Activated T-cell treated with anti-CD3 and anti-CD28 coated beads, Interleukin-2, amount 50 U/mL, for 4 hours (primary cell): ENCODE results near the gene MMP7. TPM values are rescaled to one million over a fixed set of nuclear protein-coding genes. Genes with fewer than 3 reads are reported as not detected.
"Not testable (repeated sequence)": the region's sequence is repeated elsewhere in the genome, so short reads cannot be mapped to it uniquely, and the experiment has no call there.

Experiments
- ATAC-seq, 2 donors: fragments of 200-7000 bp; cut with Tn5 transposase; one replicate each; pipeline ENCODE4 v1.10.0; 2021
- DNase-seq: peaks from one replicate; pipeline ENCODE4 v3.0.0-alpha.2; 2020
- H3K27me3 Mint-ChIP-seq: one replicate; pipeline ENCODE4 v1.8.0; 2021; ENCODE audit warnings: low read depth, mixed read lengths
- H3K36me3 Mint-ChIP-seq: one replicate; pipeline ENCODE4 v1.8.0; 2022; ENCODE audit warnings: mixed read lengths; ENCODE audit not compliant: insufficient read depth
- H3K4me1 Mint-ChIP-seq: one replicate; pipeline ENCODE4 v1.8.0; 2021; ENCODE audit warnings: low read depth, mixed read lengths
- H3K4me3 Mint-ChIP-seq: one replicate; pipeline ENCODE4 v1.8.0; 2021; ENCODE audit warnings: mild to moderate bottlenecking, moderate library complexity, mixed read lengths
- H3K9me3 Mint-ChIP-seq: one replicate; pipeline ENCODE4 v1.8.0; 2021; ENCODE audit warnings: mixed read lengths
- total RNA-seq, 3 donors: library from RNA; stranded (reverse); gene quantifications; one replicate each; pipeline ENCODE4 v1.2.1, GENCODE V29; 2021

The MMP7 gene
- total RNA-seq, 3 donors from 2014 or later: 0.19 to 0.53 (median 0.47) TPM

GRCh38 chr11:102522312-102523188 is 8.0 kb downstream of the MMP7 start:
- H3K4me3 Mint-ChIP-seq: no peak overlapping the region
- H3K9me3 Mint-ChIP-seq: no peaks in the 10 kb centered on the region
- peaks cover 5% of the 10 kb centered on the region for H3K4me1 Mint-ChIP-seq
- ATAC-seq (no peak), DNase-seq (no peak)
- no peaks in the 10 kb centered on the region for H3K36me3 Mint-ChIP-seq
- peaks cover 25% of the 10 kb centered on the region for H3K27me3 Mint-ChIP-seq

DNA sequence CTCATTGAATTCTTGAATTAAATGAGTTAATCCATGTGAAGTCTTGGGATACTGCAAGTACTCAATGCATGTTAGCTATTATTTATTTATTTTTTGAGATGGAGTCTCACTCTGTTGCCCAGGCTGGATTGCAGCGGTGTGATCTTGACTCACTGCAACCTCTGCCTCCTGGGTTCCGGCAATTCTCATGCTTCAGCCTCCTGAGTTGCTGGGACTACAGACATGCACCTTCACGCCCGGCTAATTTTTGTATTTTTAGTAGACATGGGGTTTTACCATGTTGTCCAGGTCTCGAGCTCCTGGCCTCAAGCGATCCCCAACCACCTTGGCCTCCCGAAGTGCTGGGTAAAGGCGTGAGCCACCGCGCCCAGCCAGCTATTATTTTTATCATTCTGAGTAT is 9.4 kb downstream of the MMP7 start:
- Mint-ChIP-seq H3K27me3 (peaks cover 25% of the 10 kb centered on the region), H3K36me3 (no peaks in the 10 kb centered on the region), H3K9me3 (no peaks in the 10 kb centered on the region), H3K4me1 (peaks cover 4% of the 10 kb centered on the region), H3K4me3 (no peak overlapping the region)
- ATAC-seq (no peak), DNase-seq (no peak)

- Mint-ChIP-seq H3K27me3 (peaks cover 25% of the 10 kb centered on the region), H3K4me3 (no peak overlapping the region), H3K4me1 (peaks cover 4% of the 10 kb centered on the region), H3K9me3 (no peaks in the 10 kb centered on the region), H3K36me3 (no peaks in the 10 kb centered on the region)
- no peak for DNase-seq
- ATAC-seq: no peak
These were observed 10.0 kb downstream of the MMP7 start for GRCh38 chr11:102520514-102520913.

GRCh38 chr11:102518296-102519094 is 12.1 kb downstream of the MMP7 start:
- no peaks in the 10 kb centered on the region for H3K36me3 Mint-ChIP-seq
- H3K27me3 Mint-ChIP-seq: peaks cover 23% of the 10 kb centered on the region
- H3K9me3 Mint-ChIP-seq: no peaks in the 10 kb centered on the region
- no peak for DNase-seq
- no peak for ATAC-seq
- H3K4me3 Mint-ChIP-seq: no peak overlapping the region
- peaks cover 4% of the 10 kb centered on the region for H3K4me1 Mint-ChIP-seq

GRCh38 chr11:102517670-102518069 is 12.9 kb downstream of the MMP7 start:
- H3K4me1 Mint-ChIP-seq: peaks cover 2% of the 10 kb centered on the region
- H3K4me3 Mint-ChIP-seq: no peak overlapping the region
- no peak for DNase-seq
- no peaks in the 10 kb centered on the region for H3K36me3 Mint-ChIP-seq
- no peaks in the 10 kb centered on the region for H3K9me3 Mint-ChIP-seq
- H3K27me3 Mint-ChIP-seq: peaks cover 21% of the 10 kb centered on the region
- ATAC-seq: no peak

DNA sequence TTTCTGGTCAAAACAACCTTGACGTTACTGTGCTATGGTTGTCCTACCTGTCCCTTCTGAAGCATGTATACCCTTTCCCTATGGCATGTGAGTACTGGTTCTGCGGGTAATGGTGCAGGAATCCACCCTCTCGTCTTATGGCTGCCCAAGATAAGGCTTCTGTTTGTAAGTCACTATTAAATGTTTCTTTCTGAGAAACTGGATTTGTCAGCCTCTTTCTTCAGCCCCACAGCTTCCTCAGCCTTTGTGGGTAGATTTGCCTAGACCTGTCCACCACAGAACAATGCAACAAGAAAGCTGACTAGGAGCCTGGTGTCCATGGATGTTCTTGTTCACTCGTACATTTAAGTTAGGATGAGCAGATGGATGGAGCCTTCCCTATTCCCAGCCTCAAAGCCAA is 14.4 kb downstream of the MMP7 start:
- H3K36me3 Mint-ChIP-seq: no peaks in the 10 kb centered on the region
- H3K27me3 Mint-ChIP-seq: peaks cover 12% of the 10 kb centered on the region
- no peak for ATAC-seq
- H3K4me3 Mint-ChIP-seq: no peak overlapping the region
- no peak for DNase-seq
- no peaks in the 10 kb centered on the region for H3K9me3 Mint-ChIP-seq
- no peaks in the 10 kb centered on the region for H3K4me1 Mint-ChIP-seq

GRCh38 chr11:102513869-102514268 is 16.7 kb downstream of the MMP7 start:
- Mint-ChIP-seq H3K27me3 (no peaks in the 10 kb centered on the region), H3K36me3 (no peaks in the 10 kb centered on the region), H3K4me1 (no peaks in the 10 kb centered on the region), H3K9me3 (no peaks in the 10 kb centered on the region), H3K4me3 (no peak overlapping the region)
- no peak for DNase-seq
- no peak for ATAC-seq

DNA sequence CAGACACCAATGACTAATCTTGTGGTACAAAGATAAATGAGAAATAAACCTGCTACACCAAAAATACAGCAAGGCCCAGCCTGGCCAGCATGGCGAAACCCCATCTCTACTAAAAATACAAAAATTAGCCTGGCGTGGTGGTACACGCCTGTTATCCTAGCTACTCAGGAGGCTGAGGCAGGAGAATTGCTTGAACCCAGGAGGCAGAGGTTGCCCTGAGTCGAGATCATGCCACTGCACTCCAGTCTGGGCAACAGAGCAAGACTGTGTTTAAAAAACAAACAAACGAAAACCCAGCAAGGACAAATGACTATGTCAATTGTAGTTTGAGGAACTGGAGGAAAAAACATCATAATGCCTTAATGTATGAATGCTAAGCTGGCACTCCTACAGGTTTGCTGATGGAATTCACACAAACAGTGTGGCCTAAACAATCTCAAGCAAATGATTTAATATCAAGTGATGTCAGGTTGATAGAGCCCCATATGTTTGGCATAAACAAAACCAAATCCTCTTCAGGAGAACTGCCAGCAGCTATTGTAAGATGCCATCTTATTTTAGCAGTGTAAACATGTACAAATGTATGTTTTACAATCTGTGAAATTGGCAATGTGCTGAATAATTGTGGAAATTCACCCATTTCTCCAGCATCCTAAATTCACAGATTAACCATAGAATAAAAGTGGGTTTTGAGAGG is 20.0 kb downstream of the MMP7 start:
- Mint-ChIP-seq H3K4me1 (no peaks in the 10 kb centered on the region), H3K4me3 (no peak overlapping the region), H3K27me3 (peaks cover 2% of the 10 kb centered on the region), H3K9me3 (no peaks in the 10 kb centered on the region), H3K36me3 (no peaks in the 10 kb centered on the region)
- ATAC-seq (no peak), DNase-seq (no peak)

DNA sequence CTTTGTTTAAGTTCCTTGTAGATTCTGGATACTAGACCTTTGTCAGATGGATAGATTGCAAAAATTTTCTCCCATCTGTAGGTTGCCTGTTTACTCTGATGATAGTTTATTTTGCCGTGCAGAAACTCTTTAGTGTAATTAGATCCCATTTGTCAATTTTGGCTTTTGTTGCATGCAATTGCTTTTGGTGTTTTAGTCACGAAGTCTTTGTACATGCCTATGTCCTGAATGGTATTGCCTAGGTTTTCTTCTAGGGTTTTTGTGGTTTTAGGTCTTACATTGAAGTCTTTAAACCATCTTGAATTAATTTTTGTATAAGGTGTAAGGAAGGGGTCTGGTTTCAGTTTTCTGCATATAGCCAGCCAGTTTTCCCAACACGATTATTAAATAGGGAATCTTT is 27.7 kb downstream of the MMP7 start:
- H3K4me3 Mint-ChIP-seq, H3K4me1 Mint-ChIP-seq, H3K9me3 Mint-ChIP-seq, H3K36me3 Mint-ChIP-seq, H3K27me3 Mint-ChIP-seq, ATAC-seq, DNase-seq: not testable (repeated sequence)

- H3K27me3 Mint-ChIP-seq: peaks cover 2% of the 10 kb centered on the region
- no peaks in the 10 kb centered on the region for H3K9me3 Mint-ChIP-seq
- DNase-seq (no peak), ATAC-seq (no peak)
- no peaks in the 10 kb centered on the region for H3K36me3 Mint-ChIP-seq
- no peak overlapping the region for H3K4me3 Mint-ChIP-seq
- no peaks in the 10 kb centered on the region for H3K4me1 Mint-ChIP-seq
These were observed 29.7 kb downstream of the MMP7 start for GRCh38 chr11:102500829-102501228.

DNA sequence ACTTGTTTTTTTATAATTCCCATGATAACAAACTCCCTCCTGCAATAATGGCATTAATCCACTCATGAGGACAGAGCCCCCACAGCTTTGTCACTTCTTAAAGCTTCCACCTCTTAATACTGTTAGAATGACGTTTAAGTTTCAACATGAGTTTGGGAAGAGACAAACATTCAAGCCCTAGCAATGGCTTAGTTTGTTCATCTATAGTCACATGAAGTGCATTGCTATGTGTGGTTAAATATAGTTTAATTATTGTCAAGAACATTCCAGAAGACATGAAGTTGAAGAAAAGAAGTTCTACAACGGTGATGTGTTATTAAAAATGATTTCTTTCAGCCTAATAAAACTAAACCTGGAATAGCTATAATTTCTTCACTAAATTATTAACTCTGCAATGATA is 30.6 kb downstream of the MMP7 start:
- no peak overlapping the region for H3K4me3 Mint-ChIP-seq
- peaks cover 7% of the 10 kb centered on the region for H3K4me1 Mint-ChIP-seq
- peaks cover 5% of the 10 kb centered on the region for H3K27me3 Mint-ChIP-seq
- no peak for ATAC-seq
- DNase-seq: no peak
- no peaks in the 10 kb centered on the region for H3K36me3 Mint-ChIP-seq
- H3K9me3 Mint-ChIP-seq: no peaks in the 10 kb centered on the region

GRCh38 chr11:102499151-102499550 is 31.4 kb downstream of the MMP7 start:
- Mint-ChIP-seq H3K4me1 (peaks cover 7% of the 10 kb centered on the region), H3K36me3 (no peaks in the 10 kb centered on the region), H3K4me3 (no peak overlapping the region), H3K27me3 (peaks cover 5% of the 10 kb centered on the region), H3K9me3 (no peaks in the 10 kb centered on the region)
- ATAC-seq (no peak), DNase-seq (no peak)

DNA sequence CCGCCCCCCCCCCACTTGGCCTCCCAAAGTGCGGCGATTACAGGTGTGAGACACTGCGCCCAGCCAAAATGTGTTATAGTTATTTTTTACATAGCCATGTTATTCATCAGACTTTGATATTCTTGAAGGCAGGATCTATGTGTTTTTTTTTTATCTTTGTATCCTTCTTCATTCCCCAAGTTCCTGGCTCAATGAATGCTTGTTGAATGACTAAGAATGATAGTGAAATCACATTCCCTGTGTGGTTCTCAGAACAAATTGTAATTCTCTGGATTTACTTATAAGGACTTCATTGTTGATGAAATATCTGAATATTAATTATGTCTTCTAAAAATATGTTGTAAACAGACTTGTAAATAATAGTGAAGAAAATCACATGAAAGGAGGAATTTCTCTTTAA is 33.5 kb downstream of the MMP7 start:
- Mint-ChIP-seq H3K4me3 (no peak overlapping the region), H3K9me3 (no peaks in the 10 kb centered on the region), H3K27me3 (peaks cover 3% of the 10 kb centered on the region), H3K36me3 (no peaks in the 10 kb centered on the region), H3K4me1 (peaks cover 11% of the 10 kb centered on the region)
- no peak for DNase-seq
- ATAC-seq: no peak

DNA sequence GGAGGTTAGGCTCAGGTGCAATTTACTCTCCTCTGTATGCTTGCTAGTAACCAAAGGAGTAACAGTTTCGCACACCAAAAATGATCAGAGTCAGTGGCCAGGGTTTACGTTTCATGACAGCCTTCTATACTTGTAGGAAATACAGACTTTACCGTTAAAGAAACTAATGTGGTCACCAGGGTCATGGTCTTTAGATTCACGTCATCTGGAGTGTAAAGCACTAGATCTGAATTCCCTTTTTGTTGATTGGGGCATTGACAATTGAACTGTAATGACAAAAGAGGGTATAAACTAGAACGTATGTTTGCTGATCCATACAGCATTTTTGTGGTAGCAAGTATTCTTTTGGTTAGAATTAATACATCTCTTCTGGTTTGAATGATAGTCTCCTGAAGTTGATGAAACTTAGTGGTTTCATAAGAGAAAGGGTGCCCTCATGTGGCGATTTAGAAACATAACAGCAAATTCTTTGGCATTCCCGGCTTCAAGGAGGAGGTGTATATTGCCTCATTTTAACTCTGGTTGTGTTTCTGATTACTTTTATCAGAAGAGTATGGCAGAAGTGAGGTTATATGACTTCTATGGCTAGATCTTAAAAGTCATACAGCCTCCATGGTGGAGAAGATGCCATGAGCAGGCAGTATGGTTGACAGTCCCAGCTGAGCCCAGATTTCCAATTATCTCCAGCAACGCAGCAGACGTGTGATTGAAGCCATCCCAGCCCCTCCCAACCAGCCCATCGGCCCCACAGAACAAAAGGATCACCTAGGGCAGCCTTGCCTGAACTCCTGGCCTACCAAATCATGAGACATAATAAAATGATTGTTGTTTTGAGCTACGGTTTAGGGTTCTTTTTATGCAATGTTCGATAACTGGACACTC is 35.1 kb downstream of the MMP7 start:
- Mint-ChIP-seq H3K27me3 (peaks cover 3% of the 10 kb centered on the region), H3K9me3 (no peaks in the 10 kb centered on the region)
- peak; percentile 64 to 80 for ATAC-seq

More for the DNA sequence above, 35.1 kb downstream of the MMP7 start:
- Mint-ChIP-seq H3K4me3 (no peak overlapping the region), H3K4me1 (peaks cover 12% of the 10 kb centered on the region), H3K36me3 (no peaks in the 10 kb centered on the region)
- DNase-seq: peak; percentile 26
